Measurements from ENCODE around the gene GNB1. TPM values are rescaled to one million over a fixed set of nuclear protein-coding genes. Genes with fewer than 3 reads are reported as not detected.

Gene GNB1
- polyA plus RNA-seq, 1 of the 3 experiments (the other 2 are of a cell fraction), result 355 TPM

GRCh38 chr1:1760345-1760650, 130.6 kb downstream of the GNB1 start:
- Histone ChIP-seq H2AFZ (ENCODE audit: low read depth) (no peak overlapping the region), H3K27me3 (ENCODE audit: insufficient read depth) (no peaks in the 10 kb centered on the region), H3K4me3 (ENCODE audit: low read depth in 2 of 2, low read length in 1 of 2) (no peak overlapping the region), H3K9me2 (no peaks in the 10 kb centered on the region), H3K36me3 (replicated peaks in 1 of 2; ENCODE audit: control insufficient read depth in 1 of 2, insufficient read depth in 2 of 2, low read length in 1 of 2) (peaks cover 0 to 48% of the 10 kb centered on the region in 2 experiments), H3K79me2 (ENCODE audit: insufficient read depth) (peaks cover 23% of the 10 kb centered on the region; the same call in 1 of the 2 replicates), H3K9me3 (no peaks in the 10 kb centered on the region), H3K4me1 (ENCODE audit: control insufficient read depth in 1 of 2, insufficient read depth in 2 of 2, low read depth in 1 of 2, low read length in 1 of 2) (peaks cover 0 to 4% of the 10 kb centered on the region in 2 experiments; a peak in 1 of 4 replicates), H4K20me1 (ENCODE audit: insufficient read depth) (no peaks in the 10 kb centered on the region), H3F3A (replicated peaks; ENCODE audit: insufficient read depth) (no peaks in the 10 kb centered on the region), H3K9ac (no peak overlapping the region), H3K4me2 (no peak overlapping the region), H3K27ac (ENCODE audit: low read depth in 2 of 2, low read length in 1 of 2) (no peak overlapping the region)
- WGBS (ENCODE audit: low lambda C conversion rate), result 92% methylated on average over 12 of the region's 20 CpGs
- POLR2A ChIA-PET, result no interaction called here
- TF ChIP-seq USF2 (IDR thresholded peaks at IDR 0.05; ENCODE audit: borderline replicate concordance, low read depth, low read length) (no peak), JUND (IDR thresholded peaks at IDR 0.05) (no peak), TCF12 (IDR thresholded peaks at IDR 0.05) (no peak)
- CTCF ChIA-PET, result interaction anchor here (0.9 to 1.6 kb wide), 2 partner anchors 145 to 148 kb away, joined by 3 to 6 read pairs; no protein-coding TSS in a partner anchor
- no peak for DNase-seq

- ChIA-PET CTCF (interaction anchor here (0.9 to 1.6 kb wide), 3 partner anchors 17 to 149 kb away, joined by 3 to 6 read pairs (median 3); no protein-coding TSS in a partner anchor), POLR2A (no interaction called here)
- Histone ChIP-seq H3K27ac (ENCODE audit: low read depth in 2 of 2, low read length in 1 of 2) (no peak overlapping the region; a peak in 1 of 4 replicates), H3K4me1 (ENCODE audit: control insufficient read depth in 1 of 2, insufficient read depth in 2 of 2, low read depth in 1 of 2, low read length in 1 of 2) (peaks cover 0 to 4% of the 10 kb centered on the region in 2 experiments; a peak in 1 of 4 replicates), H3K9me3 (no peaks in the 10 kb centered on the region), H3K79me2 (ENCODE audit: insufficient read depth) (peaks cover 19% of the 10 kb centered on the region; the same call in 1 of the 2 replicates), H3F3A (replicated peaks; ENCODE audit: insufficient read depth) (no peaks in the 10 kb centered on the region), H3K27me3 (ENCODE audit: insufficient read depth) (no peaks in the 10 kb centered on the region), H4K20me1 (ENCODE audit: insufficient read depth) (no peaks in the 10 kb centered on the region), H3K4me2 (no peak overlapping the region), H3K9me2 (no peaks in the 10 kb centered on the region), H3K9ac (no peak overlapping the region), H3K36me3 (replicated peaks in 1 of 2; ENCODE audit: control insufficient read depth in 1 of 2, insufficient read depth in 2 of 2, low read length in 1 of 2) (peaks cover 0 to 47% of the 10 kb centered on the region in 2 experiments), H3K4me3 (ENCODE audit: low read depth in 2 of 2, low read length in 1 of 2) (no peak overlapping the region), H2AFZ (ENCODE audit: low read depth) (no peak overlapping the region)
- no peak for TF ChIP-seq CHD2 (IDR thresholded peaks at IDR 0.05; ENCODE audit: low read length, partially characterized antibody)
- TF ChIP-seq JUND (IDR thresholded peaks at IDR 0.05), result no peak
- TF ChIP-seq SIN3A (IDR thresholded peaks at IDR 0.05; ENCODE audit: borderline replicate concordance, low read depth, low read length), result no peak
- 96% methylated on average over 24 of the region's 37 CpGs for WGBS (ENCODE audit: low lambda C conversion rate)
- no peak for DNase-seq
Observed at GRCh38 chr1:1759456-1760344, 131.2 kb downstream of the GNB1 start.

GRCh38 chr1:1758692-1759455, 132.0 kb downstream of the GNB1 start:
- POLR2A ChIA-PET, result no interaction called here
- H3K9me2 ChIP-seq, result no peaks in the 10 kb centered on the region
- DNase-seq, result no peak
- no peaks in the 10 kb centered on the region for H3K9me3 ChIP-seq
- H3K27ac ChIP-seq (ENCODE audit: low read depth in 2 of 2, low read length in 1 of 2), result peak overlapping the region in 1 of 2 experiments; percentile 31; a peak in 1 of 4 replicates
- H3F3A ChIP-seq (replicated peaks; ENCODE audit: insufficient read depth), result no peaks in the 10 kb centered on the region
- H3K9ac ChIP-seq, result no peak overlapping the region
- no peaks in the 10 kb centered on the region for H3K27me3 ChIP-seq (ENCODE audit: insufficient read depth)
- H3K4me1 ChIP-seq (ENCODE audit: control insufficient read depth in 1 of 2, insufficient read depth in 2 of 2, low read depth in 1 of 2, low read length in 1 of 2), result peaks cover 0 to 4% of the 10 kb centered on the region in 2 experiments; a peak in 1 of 4 replicates
- H3K36me3 ChIP-seq (replicated peaks in 1 of 2; ENCODE audit: control insufficient read depth in 1 of 2, insufficient read depth in 2 of 2, low read length in 1 of 2), result peaks cover 0 to 54% of the 10 kb centered on the region in 2 experiments
- 80% methylated on average over 7 of the region's 34 CpGs for WGBS (ENCODE audit: low lambda C conversion rate)
- CTCF ChIA-PET, result interaction anchor here (1.0 to 1.6 kb wide), 6 partner anchors 9 to 150 kb away, joined by 3 to 6 read pairs (median 3); no protein-coding TSS in a partner anchor
- no peak overlapping the region for H3K4me3 ChIP-seq (ENCODE audit: low read depth in 2 of 2, low read length in 1 of 2)
- H3K4me2 ChIP-seq, result no peak overlapping the region
- peaks cover 12% of the 10 kb centered on the region; the same call in 1 of the 2 replicates for H3K79me2 ChIP-seq (ENCODE audit: insufficient read depth)
- no peak overlapping the region for H2AFZ ChIP-seq (ENCODE audit: low read depth)
- no peaks in the 10 kb centered on the region for H4K20me1 ChIP-seq (ENCODE audit: insufficient read depth)
- TF ChIP-seq ZBTB33 (IDR thresholded peaks at IDR 0.05; ENCODE audit: borderline replicate concordance, low read depth), result no peak
- TF ChIP-seq SMC3 (IDR thresholded peaks at IDR 0.05; ENCODE audit: low read depth, low read length), result no peak
- TF ChIP-seq GABPA (IDR thresholded peaks at IDR 0.05; ENCODE audit: low read depth), result no peak
- TF ChIP-seq MEF2A (IDR thresholded peaks at IDR 0.05; ENCODE audit: borderline replicate concordance, low read depth), result no peak
- TF ChIP-seq, protein P1, sequence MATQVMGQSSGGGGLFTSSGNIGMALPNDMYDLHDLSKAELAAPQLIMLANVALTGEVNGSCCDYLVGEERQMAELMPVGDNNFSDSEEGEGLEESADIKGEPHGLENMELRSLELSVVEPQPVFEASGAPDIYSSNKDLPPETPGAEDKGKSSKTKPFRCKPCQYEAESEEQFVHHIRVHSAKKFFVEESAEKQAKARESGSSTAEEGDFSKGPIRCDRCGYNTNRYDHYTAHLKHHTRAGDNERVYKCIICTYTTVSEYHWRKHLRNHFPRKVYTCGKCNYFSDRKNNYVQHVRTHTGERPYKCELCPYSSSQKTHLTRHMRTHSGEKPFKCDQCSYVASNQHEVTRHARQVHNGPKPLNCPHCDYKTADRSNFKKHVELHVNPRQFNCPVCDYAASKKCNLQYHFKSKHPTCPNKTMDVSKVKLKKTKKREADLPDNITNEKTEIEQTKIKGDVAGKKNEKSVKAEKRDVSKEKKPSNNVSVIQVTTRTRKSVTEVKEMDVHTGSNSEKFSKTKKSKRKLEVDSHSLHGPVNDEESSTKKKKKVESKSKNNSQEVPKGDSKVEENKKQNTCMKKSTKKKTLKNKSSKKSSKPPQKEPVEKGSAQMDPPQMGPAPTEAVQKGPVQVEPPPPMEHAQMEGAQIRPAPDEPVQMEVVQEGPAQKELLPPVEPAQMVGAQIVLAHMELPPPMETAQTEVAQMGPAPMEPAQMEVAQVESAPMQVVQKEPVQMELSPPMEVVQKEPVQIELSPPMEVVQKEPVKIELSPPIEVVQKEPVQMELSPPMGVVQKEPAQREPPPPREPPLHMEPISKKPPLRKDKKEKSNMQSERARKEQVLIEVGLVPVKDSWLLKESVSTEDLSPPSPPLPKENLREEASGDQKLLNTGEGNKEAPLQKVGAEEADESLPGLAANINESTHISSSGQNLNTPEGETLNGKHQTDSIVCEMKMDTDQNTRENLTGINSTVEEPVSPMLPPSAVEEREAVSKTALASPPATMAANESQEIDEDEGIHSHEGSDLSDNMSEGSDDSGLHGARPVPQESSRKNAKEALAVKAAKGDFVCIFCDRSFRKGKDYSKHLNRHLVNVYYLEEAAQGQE (IDR thresholded peaks at IDR 0.05; ENCODE audit: low read depth, low read length), result no peak
